HL-60 (cell line): Measurements from ENCODE around the gene TIMP3.

ENCODE experiments used
- GABPA ChIP-seq: IDR thresholded peaks from 2 replicates; pipeline ENCODE4 v1.6.1; 2012; ENCODE audit warnings: low read depth
- POLR2AphosphoS5 ChIP-seq: IDR thresholded peaks from 2 replicates; pipeline ENCODE4 v1.6.1; 2012; ENCODE audit warnings: low read depth
- SPI1 ChIP-seq: IDR thresholded peaks from 2 replicates; pipeline ENCODE4 v1.6.1; 2012; ENCODE audit warnings: low read depth, mild to moderate bottlenecking, borderline replicate concordance
- TF ChIP-seq, protein P1 (sequence below): IDR thresholded peaks from one replicate; pipeline ENCODE4 v1.5.1; 2011; ENCODE audit warnings: low read length, control low read depth, inconsistent platforms; ENCODE audit not compliant: insufficient read depth
- TF ChIP-seq, protein P2 (sequence below): IDR thresholded peaks from 2 replicates; pipeline ENCODE4 v1.6.1; 2012; ENCODE audit warnings: low read depth; ENCODE audit not compliant: insufficient replicate concordance

DNA sequence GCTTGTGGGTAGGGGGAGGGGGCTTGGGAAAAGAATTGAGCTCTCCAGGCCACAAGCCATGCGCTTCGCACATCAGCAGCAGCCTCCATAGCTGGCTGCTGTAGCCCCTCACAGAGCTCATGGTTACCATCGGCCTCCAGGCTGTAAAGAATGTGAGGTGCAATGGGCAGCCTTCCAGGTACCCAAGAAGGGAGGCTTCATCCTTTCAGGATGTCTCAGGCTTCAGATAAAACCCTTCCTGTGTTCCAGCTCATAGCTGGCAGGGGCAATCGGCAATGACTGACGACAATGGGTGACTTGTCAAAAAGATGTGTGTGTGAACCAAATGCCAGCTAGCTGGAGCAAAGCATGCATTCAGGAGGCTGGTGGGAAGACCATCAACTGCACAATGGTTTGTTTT, 102.0 kb downstream of the TIMP3 start:
- TF ChIP-seq, protein P1, sequence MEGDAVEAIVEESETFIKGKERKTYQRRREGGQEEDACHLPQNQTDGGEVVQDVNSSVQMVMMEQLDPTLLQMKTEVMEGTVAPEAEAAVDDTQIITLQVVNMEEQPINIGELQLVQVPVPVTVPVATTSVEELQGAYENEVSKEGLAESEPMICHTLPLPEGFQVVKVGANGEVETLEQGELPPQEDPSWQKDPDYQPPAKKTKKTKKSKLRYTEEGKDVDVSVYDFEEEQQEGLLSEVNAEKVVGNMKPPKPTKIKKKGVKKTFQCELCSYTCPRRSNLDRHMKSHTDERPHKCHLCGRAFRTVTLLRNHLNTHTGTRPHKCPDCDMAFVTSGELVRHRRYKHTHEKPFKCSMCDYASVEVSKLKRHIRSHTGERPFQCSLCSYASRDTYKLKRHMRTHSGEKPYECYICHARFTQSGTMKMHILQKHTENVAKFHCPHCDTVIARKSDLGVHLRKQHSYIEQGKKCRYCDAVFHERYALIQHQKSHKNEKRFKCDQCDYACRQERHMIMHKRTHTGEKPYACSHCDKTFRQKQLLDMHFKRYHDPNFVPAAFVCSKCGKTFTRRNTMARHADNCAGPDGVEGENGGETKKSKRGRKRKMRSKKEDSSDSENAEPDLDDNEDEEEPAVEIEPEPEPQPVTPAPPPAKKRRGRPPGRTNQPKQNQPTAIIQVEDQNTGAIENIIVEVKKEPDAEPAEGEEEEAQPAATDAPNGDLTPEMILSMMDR: no peak
- TF ChIP-seq, protein P2, sequence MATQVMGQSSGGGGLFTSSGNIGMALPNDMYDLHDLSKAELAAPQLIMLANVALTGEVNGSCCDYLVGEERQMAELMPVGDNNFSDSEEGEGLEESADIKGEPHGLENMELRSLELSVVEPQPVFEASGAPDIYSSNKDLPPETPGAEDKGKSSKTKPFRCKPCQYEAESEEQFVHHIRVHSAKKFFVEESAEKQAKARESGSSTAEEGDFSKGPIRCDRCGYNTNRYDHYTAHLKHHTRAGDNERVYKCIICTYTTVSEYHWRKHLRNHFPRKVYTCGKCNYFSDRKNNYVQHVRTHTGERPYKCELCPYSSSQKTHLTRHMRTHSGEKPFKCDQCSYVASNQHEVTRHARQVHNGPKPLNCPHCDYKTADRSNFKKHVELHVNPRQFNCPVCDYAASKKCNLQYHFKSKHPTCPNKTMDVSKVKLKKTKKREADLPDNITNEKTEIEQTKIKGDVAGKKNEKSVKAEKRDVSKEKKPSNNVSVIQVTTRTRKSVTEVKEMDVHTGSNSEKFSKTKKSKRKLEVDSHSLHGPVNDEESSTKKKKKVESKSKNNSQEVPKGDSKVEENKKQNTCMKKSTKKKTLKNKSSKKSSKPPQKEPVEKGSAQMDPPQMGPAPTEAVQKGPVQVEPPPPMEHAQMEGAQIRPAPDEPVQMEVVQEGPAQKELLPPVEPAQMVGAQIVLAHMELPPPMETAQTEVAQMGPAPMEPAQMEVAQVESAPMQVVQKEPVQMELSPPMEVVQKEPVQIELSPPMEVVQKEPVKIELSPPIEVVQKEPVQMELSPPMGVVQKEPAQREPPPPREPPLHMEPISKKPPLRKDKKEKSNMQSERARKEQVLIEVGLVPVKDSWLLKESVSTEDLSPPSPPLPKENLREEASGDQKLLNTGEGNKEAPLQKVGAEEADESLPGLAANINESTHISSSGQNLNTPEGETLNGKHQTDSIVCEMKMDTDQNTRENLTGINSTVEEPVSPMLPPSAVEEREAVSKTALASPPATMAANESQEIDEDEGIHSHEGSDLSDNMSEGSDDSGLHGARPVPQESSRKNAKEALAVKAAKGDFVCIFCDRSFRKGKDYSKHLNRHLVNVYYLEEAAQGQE: no peak
- no peak for TF ChIP-seq GABPA
- no peak for TF ChIP-seq SPI1
- no peak for TF ChIP-seq POLR2AphosphoS5
